Measurements from ENCODE around the gene CDC27.
"Not testable (repeated sequence)": the region's sequence is repeated elsewhere in the genome, so short reads cannot be mapped to it uniquely, and the experiment has no call there.

Gene CDC27

GRCh38 chr17:47071171-47071570 is 117.9 kb downstream of the CDC27 start:
- DNase-seq (ENCODE audit: low read depth), result not testable (repeated sequence)

- not testable (repeated sequence) for DNase-seq (ENCODE audit: low read depth)
Measured at GRCh38 chr17:47070266-47070665, 118.8 kb downstream of the CDC27 start.

Data from activated T-helper 9 cell treated with anti-CD3 and anti-CD28 coated beads, Interleukin-2, amount 50 U/mL, for 16 hours (primary cell).